ENCODE measurements around the gene WDR82.

The WDR82 gene

GRCh38 chr3:52313188-52313773, 34.8 kb upstream of the WDR82 start:
- 0 out of 2 replicates have a peak, but pooled peaks cover 2% of the 10 kb centered on the region for H3K27me3 ChIP-seq (ENCODE audit: low read depth, low read length)
- H3K9me3 ChIP-seq (ENCODE audit: insufficient read depth, low read length) = no peaks in the 10 kb centered on the region
- peak overlapping the region; percentile 35 for H3K4me3 ChIP-seq (ENCODE audit: low read length)
- H3K79me2 ChIP-seq (ENCODE audit: low read length) = no peaks in the 10 kb centered on the region
- no peak overlapping the region for H2AFZ ChIP-seq (ENCODE audit: low read depth, low read length)
- no peaks in the 10 kb centered on the region for H4K20me1 ChIP-seq (ENCODE audit: insufficient read depth, low read length)
- TF ChIP-seq CTCF (IDR thresholded peaks at IDR 0.05; ENCODE audit: low read depth, low read length) (no peak), EZH2phosphoT487 (IDR thresholded peaks at IDR 0.05; ENCODE audit: low read depth) (no peak)
- no peaks in the 10 kb centered on the region for H3K36me3 ChIP-seq (replicated peaks; ENCODE audit: low read depth, low read length)
- peak overlapping the region; percentile 10; the same call in 1 of the 2 replicates for H3K9ac ChIP-seq (ENCODE audit: low read length)
- H3K4me2 ChIP-seq (ENCODE audit: low read length) = peak overlapping the region; percentile 71
- H3K27ac ChIP-seq (ENCODE audit: low read length) = peak overlapping the region; percentile 41
- peaks cover 57% of the 10 kb centered on the region for H3K4me1 ChIP-seq (ENCODE audit: low read length)

- no peaks in the 10 kb centered on the region for H3K9me3 ChIP-seq (ENCODE audit: insufficient read depth, low read length)
- H3K4me1 ChIP-seq (ENCODE audit: low read length) = peaks cover 48% of the 10 kb centered on the region
- no peaks in the 10 kb centered on the region for H4K20me1 ChIP-seq (ENCODE audit: insufficient read depth, low read length)
- no peaks in the 10 kb centered on the region for H3K27me3 ChIP-seq (ENCODE audit: low read depth, low read length)
- H3K9ac ChIP-seq (ENCODE audit: low read length) = peak overlapping the region; percentile 36; the same call in 1 of the 2 replicates
- TF ChIP-seq CTCF (IDR thresholded peaks at IDR 0.05; ENCODE audit: low read depth, low read length) (no peak), EZH2phosphoT487 (IDR thresholded peaks at IDR 0.05; ENCODE audit: low read depth) (no peak)
- peak overlapping the region; percentile 27; the same call in 1 of the 2 replicates for H3K4me3 ChIP-seq (ENCODE audit: low read length)
- H2AFZ ChIP-seq (ENCODE audit: low read depth, low read length) = no peak overlapping the region
- H3K4me2 ChIP-seq (ENCODE audit: low read length) = peak overlapping the region; percentile 68
- no peaks in the 10 kb centered on the region for H3K36me3 ChIP-seq (replicated peaks; ENCODE audit: low read depth, low read length)
- H3K27ac ChIP-seq (ENCODE audit: low read length) = peak overlapping the region; percentile 30
- H3K79me2 ChIP-seq (ENCODE audit: low read length) = no peaks in the 10 kb centered on the region
Observed at GRCh38 chr3:52311576-52312119, 33.2 kb upstream of the WDR82 start.

- TF ChIP-seq EZH2phosphoT487 (IDR thresholded peaks at IDR 0.05; ENCODE audit: low read depth) (no peak), CTCF (IDR thresholded peaks at IDR 0.05; ENCODE audit: low read depth, low read length) (peak; percentile 24; the same call in 1 of the 2 replicates)
- H3K27me3 ChIP-seq (ENCODE audit: low read depth, low read length) = no peaks in the 10 kb centered on the region
- H3K4me2 ChIP-seq (ENCODE audit: low read length) = peak overlapping the region; percentile 68
- H3K9ac ChIP-seq (ENCODE audit: low read length) = peak overlapping the region; percentile 36; the same call in 1 of the 2 replicates
- no peaks in the 10 kb centered on the region for H3K9me3 ChIP-seq (ENCODE audit: insufficient read depth, low read length)
- H3K27ac ChIP-seq (ENCODE audit: low read length) = peak overlapping the region; percentile 30
- H3K4me1 ChIP-seq (ENCODE audit: low read length) = peaks cover 46% of the 10 kb centered on the region
- 0 out of 2 replicates have a peak overlapping the region, but pooled peaks have one; percentile 6 for H2AFZ ChIP-seq (ENCODE audit: low read depth, low read length)
- H3K36me3 ChIP-seq (replicated peaks; ENCODE audit: low read depth, low read length) = no peaks in the 10 kb centered on the region
- H4K20me1 ChIP-seq (ENCODE audit: insufficient read depth, low read length) = no peaks in the 10 kb centered on the region
- H3K79me2 ChIP-seq (ENCODE audit: low read length) = no peaks in the 10 kb centered on the region
- peak overlapping the region; percentile 27; the same call in 1 of the 2 replicates for H3K4me3 ChIP-seq (ENCODE audit: low read length)
Observed at GRCh38 chr3:52310861-52311575, 32.6 kb upstream of the WDR82 start.

- no peak overlapping the region for H3K27ac ChIP-seq (ENCODE audit: low read length)
- no peaks in the 10 kb centered on the region for H4K20me1 ChIP-seq (ENCODE audit: insufficient read depth, low read length)
- no peak overlapping the region for H2AFZ ChIP-seq (ENCODE audit: low read depth, low read length)
- no peak for TF ChIP-seq CTCF (IDR thresholded peaks at IDR 0.05; ENCODE audit: low read depth, low read length)
- no peak for TF ChIP-seq EZH2phosphoT487 (IDR thresholded peaks at IDR 0.05; ENCODE audit: low read depth)
- no peak overlapping the region for H3K9ac ChIP-seq (ENCODE audit: low read length)
- no peaks in the 10 kb centered on the region for H3K27me3 ChIP-seq (ENCODE audit: low read depth, low read length)
- H3K4me1 ChIP-seq (ENCODE audit: low read length) = peaks cover 29% of the 10 kb centered on the region
- no peaks in the 10 kb centered on the region for H3K36me3 ChIP-seq (replicated peaks; ENCODE audit: low read depth, low read length)
- no peak overlapping the region for H3K4me3 ChIP-seq (ENCODE audit: low read length)
- H3K79me2 ChIP-seq (ENCODE audit: low read length) = no peaks in the 10 kb centered on the region
- no peaks in the 10 kb centered on the region for H3K9me3 ChIP-seq (ENCODE audit: insufficient read depth, low read length)
- H3K4me2 ChIP-seq (ENCODE audit: low read length) = no peak overlapping the region
Observed at GRCh38 chr3:52308308-52308707, 29.9 kb upstream of the WDR82 start.
